SK-MEL-5 (cell line): Measurements from ENCODE around the gene C1QTNF6. TPM values are rescaled to one million over a fixed set of nuclear protein-coding genes. Genes with fewer than 3 reads are reported as not detected.

Experiments used
- DNase-seq: peaks from one replicate; pipeline ENCODE4 v3.0.0-alpha.2; 2016; ENCODE audit warnings: low read depth, low spot score
- in situ Hi-C: cut with HindIII; loops from 2 replicates; pipeline ENCODE4 v1.10.0; 2016; ENCODE audit warnings: low sequenced_read_pairs, high pct_unique_total_duplicates, low pct_unique_long_range_greater_than_20kb
- total RNA-seq: library from RNA; depleted of rRNA; stranded (reverse); fragments of >200 nt; shearing (Covaris generic); gene quantifications from 2 replicates; pipeline ENCODE4 v1.2.3, GENCODE V29; 2014

Gene C1QTNF6
- total RNA-seq, 1 experiment from 2014 or later, result 5.9 TPM

DNA sequence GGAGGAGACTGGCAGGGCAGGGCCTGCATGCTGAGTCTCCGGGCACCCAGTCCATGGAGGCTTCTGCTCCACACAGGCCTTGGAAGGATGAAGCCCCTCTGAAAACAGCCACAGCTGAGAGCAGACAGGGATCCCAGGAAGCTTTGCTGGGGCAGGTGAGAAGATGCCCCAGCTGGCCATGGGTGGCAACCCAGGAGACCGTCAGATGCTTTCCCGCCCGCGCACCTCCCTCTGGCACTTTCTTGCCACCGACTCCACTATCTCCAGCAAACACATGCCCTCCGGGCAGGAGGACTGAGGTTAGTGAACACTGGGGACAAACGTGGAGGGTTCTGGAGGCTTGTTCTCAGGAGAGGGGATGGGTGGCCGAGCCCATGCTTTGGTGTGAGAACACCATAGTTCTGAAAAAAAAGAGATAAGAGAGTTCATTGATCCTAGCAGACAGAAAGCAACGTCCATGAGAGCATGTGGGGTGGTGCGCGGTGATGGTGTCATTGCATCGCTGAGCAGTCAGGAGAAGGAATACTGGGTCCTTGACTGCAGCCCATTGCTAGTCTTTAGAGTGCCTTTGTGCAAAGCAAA, 2.3 kb downstream of the C1QTNF6 start:
- in situ Hi-C loops, result loop anchor here (25.0 kb wide), 1 partner anchor 123 kb away; the partner anchor contains the start of gene KCTD17
- DNase-seq, result no peak

DNA sequence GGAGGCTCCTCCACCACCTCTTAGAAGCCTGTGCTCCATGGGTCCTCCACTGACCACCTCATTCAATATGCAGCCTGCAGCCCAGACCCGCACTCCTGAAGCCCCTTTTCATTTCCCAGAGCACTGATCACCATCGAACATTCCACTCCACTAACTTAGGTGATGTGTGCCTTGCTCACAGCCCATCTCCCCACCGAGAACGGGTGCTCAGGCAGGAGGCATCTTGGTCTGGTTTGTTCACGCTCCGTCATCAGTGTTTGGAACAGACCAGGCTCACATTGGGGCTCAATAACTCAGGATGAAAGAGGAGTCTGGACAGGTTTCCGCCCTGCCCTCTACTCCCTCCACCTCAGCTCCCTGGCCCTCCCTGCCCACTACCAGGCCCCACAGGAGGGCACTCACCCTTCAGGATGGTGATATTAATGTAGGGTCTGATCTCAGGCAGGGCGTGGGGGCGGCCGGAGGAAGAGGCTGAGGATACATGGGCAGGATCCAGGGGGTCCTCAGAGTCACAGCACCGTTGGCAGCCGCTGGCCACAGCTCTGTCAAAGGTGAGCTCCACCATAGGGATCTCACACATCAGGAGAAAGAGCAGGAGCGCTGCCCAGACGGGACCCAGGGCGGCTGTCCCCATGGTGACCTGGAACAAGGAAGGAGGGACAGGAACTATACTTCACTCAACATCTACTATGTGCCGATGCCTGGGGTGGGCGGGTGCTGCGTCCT, 3.1 kb downstream of the C1QTNF6 start:
- in situ Hi-C loops, result loop anchor here (25.0 kb wide), 1 partner anchor 123 kb away; the partner anchor contains the start of gene KCTD17
- DNase-seq, result no peak

DNA sequence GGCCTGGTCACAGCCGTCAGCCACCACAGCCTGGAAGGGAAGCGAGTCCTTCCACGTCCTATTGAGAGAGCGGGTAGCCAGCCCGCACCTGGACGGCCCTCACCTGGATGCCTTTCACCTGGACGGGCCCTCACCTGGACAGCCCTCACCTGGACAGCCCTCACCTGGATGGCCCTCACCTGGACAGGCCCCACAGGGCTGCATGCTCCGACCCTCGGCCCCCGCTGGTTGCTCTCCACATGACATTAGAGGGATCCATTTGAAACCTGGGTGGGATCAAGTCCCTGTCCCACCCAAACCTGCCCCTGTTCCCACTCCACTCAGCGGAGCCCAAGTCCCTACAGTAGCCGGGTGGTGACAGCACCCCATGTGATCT, 3.7 kb downstream of the C1QTNF6 start:
- no peak for DNase-seq
- in situ Hi-C loops, result loop anchor here (25.0 kb wide), 1 partner anchor 122 kb away; the partner anchor contains the start of gene KCTD17

DNA sequence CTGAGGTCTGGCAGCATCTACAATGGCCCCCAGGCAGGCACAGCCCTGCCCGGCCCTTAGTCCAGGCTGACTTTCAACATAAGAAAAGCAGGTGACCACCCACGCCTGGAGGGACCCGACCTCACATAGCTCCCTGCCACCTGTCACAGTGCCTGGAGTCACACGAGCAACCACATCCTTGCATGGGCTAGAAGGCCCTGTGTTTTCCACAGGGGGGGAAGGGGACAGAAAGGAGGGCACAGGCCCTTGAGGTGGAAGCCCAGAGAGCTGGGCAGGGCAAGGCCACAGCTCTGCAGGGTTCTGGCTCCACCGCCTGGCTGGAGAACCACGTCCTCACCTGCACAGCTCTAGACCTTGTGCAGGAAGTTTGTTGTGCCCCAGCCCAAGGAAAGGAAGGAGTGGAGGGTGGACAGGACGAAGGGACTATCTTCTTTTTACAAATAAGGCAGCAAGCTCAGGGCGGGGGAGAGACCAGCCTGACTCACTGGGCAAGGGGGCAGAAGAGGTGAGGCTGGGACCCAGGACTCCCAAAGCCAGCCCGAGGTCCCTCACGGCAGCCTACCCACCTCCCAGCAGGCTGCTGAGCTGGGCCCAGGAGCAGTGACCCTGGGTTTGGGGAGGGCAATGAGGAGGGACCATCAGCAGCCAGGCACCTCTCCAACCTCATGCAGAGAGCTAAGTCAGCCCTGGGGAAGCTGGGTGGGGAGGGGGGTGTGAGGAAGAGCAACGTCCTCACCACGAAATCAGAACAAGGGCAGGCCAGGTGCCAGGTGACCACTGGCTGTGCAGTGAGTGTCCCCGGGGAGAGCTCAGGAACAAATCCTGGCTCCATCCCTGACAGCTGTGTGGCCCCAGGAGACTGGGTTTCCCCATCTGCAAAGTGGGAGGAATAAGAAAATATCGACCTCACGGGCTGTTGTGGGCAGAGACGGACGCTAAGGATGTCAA, 4.3 kb downstream of the C1QTNF6 start:
- DNase-seq, result no peak
- in situ Hi-C loops, result loop anchor here (25.0 kb wide), 1 partner anchor 121 kb away; the partner anchor contains the start of gene KCTD17

DNA sequence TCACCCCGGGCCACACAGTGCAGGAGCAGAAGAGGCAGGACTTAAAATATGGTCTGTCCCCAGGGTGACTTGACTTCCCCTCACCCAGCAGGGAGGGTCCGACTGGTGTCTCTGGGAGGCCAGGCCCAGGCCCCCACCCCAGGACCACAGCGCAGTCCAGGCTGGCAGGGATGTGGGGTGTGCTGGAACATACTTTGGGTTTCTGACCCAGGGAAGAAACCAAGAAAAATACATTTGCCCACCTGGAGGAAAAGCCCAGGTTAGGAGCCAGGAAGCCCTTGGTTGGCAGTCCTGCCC, 5.2 kb downstream of the C1QTNF6 start:
- in situ Hi-C loops, result loop anchor here (25.0 kb wide), 1 partner anchor 121 kb away; the partner anchor contains the start of gene KCTD17

DNA sequence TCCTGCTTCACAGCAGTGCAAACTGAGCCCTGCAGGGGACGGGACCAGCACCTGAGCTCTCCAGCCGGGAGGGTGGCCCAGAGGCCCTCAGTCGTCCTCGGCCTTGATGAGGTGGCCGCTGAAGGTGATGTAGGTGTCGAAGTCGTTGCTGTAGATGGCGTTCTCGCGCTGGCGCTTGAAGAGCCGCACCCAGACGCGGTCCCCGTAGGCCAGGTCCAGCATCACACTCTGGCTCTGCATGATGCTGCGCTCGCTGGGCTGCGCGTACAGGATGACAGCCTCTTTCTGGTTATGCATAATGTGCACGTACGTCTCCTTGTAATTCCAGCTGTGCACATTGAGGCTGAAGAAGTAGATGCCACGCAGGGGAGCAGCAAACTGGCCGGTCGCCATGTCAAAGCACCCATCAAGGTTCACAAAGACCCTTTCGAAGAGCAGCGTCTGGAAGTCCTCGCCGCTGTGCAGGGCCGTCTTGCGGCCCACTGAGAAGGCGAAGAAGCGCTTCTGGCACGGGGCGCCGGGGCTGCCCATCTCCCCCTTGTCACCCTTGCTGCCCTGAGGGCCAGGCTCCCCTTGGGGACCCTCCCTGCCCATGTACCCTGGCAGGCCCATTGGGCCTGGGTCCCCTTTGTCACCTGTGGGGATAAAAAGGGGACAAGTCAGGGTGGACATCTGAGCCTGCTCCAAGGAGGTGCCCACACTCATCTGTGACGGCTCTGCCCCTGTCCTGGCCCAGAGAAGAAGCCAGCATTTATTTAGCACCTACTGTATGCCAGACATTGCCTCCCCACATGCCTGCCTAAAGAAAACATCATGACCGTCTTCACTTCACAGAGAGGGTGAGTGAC, 5.7 kb downstream of the C1QTNF6 start:
- no peak for DNase-seq
- in situ Hi-C loops, result loop anchor here (25.0 kb wide), 1 partner anchor 120 kb away; the partner anchor contains the start of gene KCTD17

More for the DNA sequence above, 5.2 kb downstream of the C1QTNF6 start:
- no peak for DNase-seq

DNA sequence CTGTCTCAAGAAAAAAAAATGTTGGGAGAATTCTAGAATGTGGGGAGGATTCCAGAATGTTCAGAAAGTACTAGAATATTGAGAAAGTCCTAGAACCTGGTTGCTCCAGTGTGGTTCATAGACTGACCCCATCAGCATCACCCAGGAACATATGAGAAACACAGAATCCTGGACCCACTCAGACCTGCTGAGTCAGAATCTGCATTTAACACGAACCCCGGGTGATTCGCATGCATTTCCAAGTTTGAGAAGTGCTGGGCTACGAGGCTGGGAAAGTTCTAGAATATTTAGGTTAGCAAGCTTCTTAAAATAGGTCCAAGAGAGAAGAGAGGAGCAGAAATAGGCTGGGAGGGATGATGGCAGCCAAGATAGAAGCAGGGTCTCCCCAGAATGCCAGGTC, 6.4 kb downstream of the C1QTNF6 start:
- in situ Hi-C loops, result loop anchor here (25.0 kb wide), 1 partner anchor 119 kb away; the partner anchor contains the start of gene KCTD17
- DNase-seq, result no peak

DNA sequence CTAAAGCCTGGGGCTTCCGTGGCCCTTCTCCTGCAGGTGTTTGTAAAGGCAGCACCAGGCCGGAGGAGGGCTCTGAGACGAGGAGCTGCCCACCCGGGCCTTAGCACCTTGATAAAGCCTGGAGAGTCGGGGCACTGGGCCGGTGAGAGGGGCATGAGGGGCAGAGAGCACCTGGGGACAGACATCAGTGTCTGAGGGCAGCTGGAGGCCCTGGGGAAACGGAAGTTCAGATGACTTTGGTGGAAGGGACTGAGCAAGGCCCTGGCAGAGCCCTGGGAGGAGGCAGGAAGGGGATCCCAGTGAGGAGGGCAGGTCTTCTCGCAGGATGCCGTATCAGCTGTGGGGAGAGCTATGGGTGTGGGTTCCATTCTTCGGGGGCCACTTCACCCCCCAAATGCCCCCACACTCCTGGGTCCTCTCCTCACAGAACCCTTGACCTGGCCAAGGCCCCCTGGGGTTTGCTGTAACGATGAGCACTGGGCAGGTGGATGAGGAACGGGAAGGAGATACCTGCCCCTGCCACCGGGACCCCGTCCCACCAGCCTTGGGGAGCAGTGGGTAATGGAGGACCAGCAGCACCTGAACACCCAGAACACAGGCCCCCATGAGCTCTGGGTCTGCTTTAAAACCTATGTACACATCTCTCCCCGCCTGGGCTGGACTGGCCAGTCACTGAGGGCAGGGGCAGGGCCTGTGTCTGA, 7.4 kb downstream of the C1QTNF6 start:
- in situ Hi-C loops, result loop anchor here (25.0 kb wide), 1 partner anchor 118 kb away; the partner anchor contains the start of gene KCTD17
- DNase-seq, result no peak

DNA sequence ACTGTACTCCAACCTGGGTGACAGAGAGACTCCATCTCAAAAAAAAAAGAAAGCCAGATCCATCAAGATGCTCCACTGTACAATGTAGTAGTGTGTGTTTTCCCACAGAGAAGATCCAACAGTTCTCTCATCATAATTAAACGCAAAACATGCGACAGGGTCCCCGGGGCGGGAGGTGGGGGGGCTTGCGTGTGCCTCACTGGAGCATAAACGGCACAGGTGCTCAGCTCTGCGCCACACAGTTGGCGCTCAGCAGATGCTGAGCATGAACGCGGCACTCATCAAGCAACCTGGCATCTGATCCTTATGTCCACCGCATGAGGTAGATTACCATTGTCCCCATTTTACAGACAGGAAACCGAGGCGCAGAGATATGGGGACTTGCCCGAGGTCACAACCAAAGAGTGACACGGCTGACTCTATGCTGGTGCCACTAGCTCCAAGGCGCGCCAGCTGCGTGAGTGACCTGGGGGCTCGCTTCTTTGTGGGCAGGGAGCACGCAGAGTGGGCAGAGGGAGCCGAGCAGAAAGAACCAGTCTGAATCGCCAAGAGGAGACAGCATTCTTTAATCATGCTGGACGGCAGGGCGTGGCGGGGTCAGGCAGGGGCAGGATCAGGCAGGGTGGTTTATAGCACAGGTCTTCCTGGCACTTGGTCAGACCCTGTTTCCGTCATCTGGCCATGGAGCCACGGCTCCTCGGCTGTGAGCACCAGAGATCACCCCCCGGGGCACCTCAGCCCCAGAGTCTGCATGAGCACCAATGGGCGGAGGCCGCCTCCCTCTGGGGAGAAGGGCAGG, 8.2 kb downstream of the C1QTNF6 start:
- in situ Hi-C loops, result loop anchor here (25.0 kb wide), 1 partner anchor 118 kb away; the partner anchor contains the start of gene KCTD17
- DNase-seq, result no peak

DNA sequence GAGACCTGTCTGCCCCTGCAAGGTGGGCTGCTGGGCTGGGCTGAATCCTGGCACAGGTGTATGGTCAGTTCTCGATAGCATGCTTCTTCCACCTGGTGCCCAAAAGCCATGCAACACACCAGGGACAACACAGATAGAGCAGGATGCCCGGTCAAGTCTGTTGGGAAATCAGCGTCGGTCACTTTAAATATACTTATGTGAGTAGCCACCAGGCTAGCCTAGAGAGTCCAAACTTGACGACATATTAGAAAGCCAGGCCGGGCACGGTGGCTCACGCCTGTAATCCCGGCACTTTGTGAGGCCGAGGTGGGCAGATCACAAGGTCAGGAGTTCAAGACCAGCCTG, 8.9 kb downstream of the C1QTNF6 start:
- in situ Hi-C loops, result loop anchor here (25.0 kb wide), 1 partner anchor 117 kb away; the partner anchor contains the start of gene KCTD17
- DNase-seq, result no peak

DNA sequence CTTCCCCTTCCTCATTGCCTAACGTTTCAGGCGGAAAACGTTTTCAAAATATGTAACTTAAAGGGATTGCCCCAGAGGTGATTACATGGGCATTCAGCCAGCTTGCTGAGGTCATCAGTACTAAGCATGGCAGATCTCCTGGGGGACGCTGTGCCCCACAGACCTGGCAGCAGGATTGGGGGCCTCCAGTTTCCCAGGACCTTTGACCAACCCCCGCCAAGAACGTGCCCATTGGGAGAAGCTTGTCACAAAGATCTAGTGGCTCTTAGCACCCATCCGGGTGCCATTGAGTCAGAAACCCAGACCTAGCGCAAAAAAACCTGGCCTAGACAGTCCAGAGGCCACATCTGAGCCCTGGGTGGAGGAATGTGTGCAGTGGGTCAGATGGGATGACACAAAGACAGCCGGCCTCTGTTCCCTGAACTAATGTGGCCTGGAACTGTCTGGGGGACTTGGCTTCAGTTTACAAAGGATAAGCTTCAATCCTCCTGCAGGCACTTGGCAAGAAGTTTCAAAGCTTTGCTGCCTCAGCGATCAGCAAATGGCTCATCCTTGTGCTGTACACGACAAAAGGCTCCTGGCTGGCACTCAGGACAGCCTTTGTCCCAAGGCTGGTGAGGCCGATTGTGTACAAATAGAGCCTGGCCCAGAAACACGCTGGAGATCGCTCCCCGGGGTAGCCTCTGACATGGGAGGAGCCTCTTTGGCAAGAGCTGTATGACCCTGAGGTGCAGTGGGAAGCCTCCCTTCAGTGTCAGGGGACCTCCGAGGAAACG, 9.5 kb downstream of the C1QTNF6 start:
- in situ Hi-C loops, result loop anchor here (25.0 kb wide), 1 partner anchor 116 kb away; the partner anchor contains the start of gene KCTD17
- no peak for DNase-seq

DNA sequence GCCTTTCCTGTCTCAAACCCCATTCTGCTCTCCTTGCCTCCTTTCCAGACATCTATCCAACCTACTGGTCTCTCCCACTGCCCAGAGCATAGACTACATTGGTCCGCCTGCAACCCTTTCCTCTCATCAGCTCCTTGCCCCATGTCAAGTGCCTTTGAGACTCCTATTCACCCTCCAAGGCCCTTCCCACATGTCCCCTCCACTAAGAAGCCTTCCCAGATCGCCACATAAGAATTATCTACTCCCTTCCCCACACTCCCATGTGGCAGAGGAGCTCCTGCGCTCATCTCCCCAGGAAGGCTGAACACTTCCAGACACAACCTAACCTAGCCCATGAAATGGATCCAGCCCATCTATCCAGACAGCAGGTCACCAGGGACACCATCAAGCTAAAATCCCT, 10.3 kb downstream of the C1QTNF6 start:
- no peak for DNase-seq
- in situ Hi-C loops, result loop anchor here (25.0 kb wide), 1 partner anchor 115 kb away; the partner anchor contains the start of gene KCTD17

DNA sequence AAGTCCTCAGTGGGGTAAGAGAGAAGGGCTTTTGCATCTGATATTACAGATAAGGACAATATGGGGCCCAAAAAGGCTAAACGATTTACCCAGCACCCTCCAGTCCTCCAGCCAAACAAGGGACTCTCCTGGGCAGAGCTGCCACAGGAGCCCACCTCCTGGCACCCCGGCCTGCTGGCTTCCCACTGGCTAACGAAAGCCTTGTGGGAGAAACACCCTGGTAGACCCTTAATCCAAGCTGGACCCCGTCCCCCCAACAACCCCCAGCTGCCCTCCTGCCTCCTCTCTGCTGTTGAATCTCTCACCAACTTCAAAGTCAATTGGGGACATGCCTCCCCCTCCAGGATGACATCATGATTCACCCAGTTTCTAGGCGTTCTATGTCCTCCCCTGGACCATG, 10.8 kb downstream of the C1QTNF6 start:
- in situ Hi-C loops, result loop anchor here (25.0 kb wide), 1 partner anchor 115 kb away; the partner anchor contains the start of gene KCTD17
- DNase-seq, result no peak

DNA sequence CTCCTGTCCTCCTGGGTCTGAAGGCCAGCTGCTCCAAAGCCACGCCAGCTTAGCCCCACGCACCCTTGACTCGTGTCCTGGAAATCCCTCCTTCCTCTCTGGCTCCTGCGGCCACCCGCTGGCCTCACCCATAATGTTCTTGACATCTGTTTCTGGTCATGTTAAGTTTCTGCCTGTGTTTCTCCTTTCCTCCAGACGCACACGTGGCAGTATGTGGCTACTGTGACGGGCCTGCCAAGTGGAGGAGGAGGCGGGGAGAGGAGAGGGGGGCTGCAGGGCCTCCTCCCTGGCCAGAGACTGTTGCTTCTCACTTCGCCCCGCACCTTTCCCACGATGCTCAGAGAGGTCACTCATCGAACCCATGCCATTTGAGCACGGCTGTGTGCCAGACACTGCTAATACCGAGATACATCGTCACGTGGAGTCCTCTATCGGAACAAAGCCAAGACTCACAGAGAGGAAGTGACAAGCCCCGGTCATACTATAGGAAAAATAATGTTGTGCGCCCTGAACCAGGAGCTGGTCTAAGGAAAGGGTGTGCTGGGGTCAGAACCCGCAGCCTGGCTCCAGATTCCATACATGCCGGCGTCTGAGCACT, 11.5 kb downstream of the C1QTNF6 start:
- DNase-seq, result no peak
- in situ Hi-C loops, result loop anchor here (25.0 kb wide), 1 partner anchor 114 kb away; the partner anchor contains the start of gene KCTD17
